Measurements from ENCODE around the gene MAGI2.
A peak's percentile ranks its signal among the peaks of the same experiment; 100 is the strongest.

The MAGI2 gene

GRCh38 chr7:79236352-79237028, 217.0 kb downstream of the MAGI2 start:
- no peak overlapping the region for H3K4me3 ChIP-seq (ENCODE audit: low read length)
- TF ChIP-seq CTCF (conservative IDR thresholded peaks at IDR 0.05; ENCODE audit: low read length): no peak
- DNase-seq (ENCODE audit: low read depth): no peak

- no peak overlapping the region for H3K4me3 ChIP-seq (ENCODE audit: low read length)
- no peak for TF ChIP-seq CTCF (conservative IDR thresholded peaks at IDR 0.05; ENCODE audit: low read length)
- peak; percentile 9 for DNase-seq (ENCODE audit: low read depth)
Observed at GRCh38 chr7:79227044-79227443, 226.4 kb downstream of the MAGI2 start.

GRCh38 chr7:79221211-79221610, 232.3 kb downstream of the MAGI2 start:
- no peak for TF ChIP-seq CTCF (conservative IDR thresholded peaks at IDR 0.05; ENCODE audit: low read length)
- no peak overlapping the region for H3K4me3 ChIP-seq (ENCODE audit: low read length)
- DNase-seq (ENCODE audit: low read depth): no peak

- no peak for TF ChIP-seq CTCF (conservative IDR thresholded peaks at IDR 0.05; ENCODE audit: low read length)
- H3K4me3 ChIP-seq (ENCODE audit: low read length): no peak overlapping the region
- no peak for DNase-seq (ENCODE audit: low read depth)
Observed at GRCh38 chr7:79217976-79218626, 235.4 kb downstream of the MAGI2 start.

- H3K4me3 ChIP-seq (ENCODE audit: low read length): no peak overlapping the region
- peak; percentile 31 for DNase-seq (ENCODE audit: low read depth)
- TF ChIP-seq CTCF (conservative IDR thresholded peaks at IDR 0.05; ENCODE audit: low read length): no peak
Observed at GRCh38 chr7:79217468-79217867, 236.0 kb downstream of the MAGI2 start.

- DNase-seq (ENCODE audit: low read depth): no peak
- no peak for TF ChIP-seq CTCF (conservative IDR thresholded peaks at IDR 0.05; ENCODE audit: low read length)
- H3K4me3 ChIP-seq (ENCODE audit: low read length): no peak overlapping the region
Observed at GRCh38 chr7:79216236-79216635, 237.2 kb downstream of the MAGI2 start.

- TF ChIP-seq CTCF (conservative IDR thresholded peaks at IDR 0.05; ENCODE audit: low read length): no peak
- DNase-seq (ENCODE audit: low read depth): no peak
Observed at GRCh38 chr7:79212334-79212733, 241.1 kb downstream of the MAGI2 start.

More at GRCh38 chr7:79212334-79212733, 241.1 kb downstream of the MAGI2 start:
- no peak overlapping the region for H3K4me3 ChIP-seq (ENCODE audit: low read length)
